Activated naive CD4-positive, alpha-beta T cell treated with anti-CD3 and anti-CD28 coated beads for 36 hours (primary cell): ENCODE measurements around the gene JAG2. TPM values are rescaled to one million over a fixed set of nuclear protein-coding genes. Genes with fewer than 3 reads are reported as not detected.

ENCODE experiments used
- CTCF ChIA-PET: fragments of 350-600 bp; sonication (Branson Sonifier 250); formaldehyde crosslinking; loops from one replicate; lab custom pipeline; 2021; ENCODE audit warnings: antibody characterized with exemption; lab: Charles Lee
- DNase-seq: peaks from one replicate; pipeline ENCODE4 v3.0.0-alpha.2; 2020
- H3K27ac Mint-ChIP-seq: one replicate; pipeline ENCODE4 v1.8.0; 2021; ENCODE audit warnings: mild to moderate bottlenecking, mixed read lengths
- H3K27me3 Mint-ChIP-seq: one replicate; pipeline ENCODE4 v1.8.0; 2021; ENCODE audit warnings: low read depth, mixed read lengths
- H3K36me3 Mint-ChIP-seq: one replicate; pipeline ENCODE4 v1.8.0; 2021; ENCODE audit warnings: low read depth, mixed read lengths
- H3K4me1 Mint-ChIP-seq: one replicate; pipeline ENCODE4 v1.8.0; 2021; ENCODE audit warnings: low read depth, mixed read lengths
- H3K4me3 Mint-ChIP-seq: one replicate; pipeline ENCODE4 v1.8.0; 2021; ENCODE audit warnings: mild to moderate bottlenecking, moderate library complexity, mixed read lengths
- H3K9me3 Mint-ChIP-seq: one replicate; pipeline ENCODE4 v1.8.0; 2021; ENCODE audit warnings: mixed read lengths
- intact Hi-C: fragments of 100-400 bp; cut with micrococcal nuclease; formaldehyde crosslinking; loops from one replicate; pipeline ENCODE4 v1.15.1; 2023
- total RNA-seq, 2 experiments: library from RNA; stranded (reverse); gene quantifications; one replicate each; pipeline ENCODE4 v1.2.3, GENCODE V29; 2021

Gene JAG2
- total RNA-seq, 2 experiments from 2014 or later, result 2.9 to 3.6 TPM

GRCh38 chr14:105157872-105158271 lies 10.7 kb downstream of the JAG2 start:
- H3K36me3 Mint-ChIP-seq, result no peaks in the 10 kb centered on the region
- no peak for DNase-seq
- H3K4me1 Mint-ChIP-seq, result no peaks in the 10 kb centered on the region
- intact Hi-C loops, result no loop called here
- CTCF ChIA-PET, result no interaction called here
- no peak overlapping the region for H3K4me3 Mint-ChIP-seq
- H3K27ac Mint-ChIP-seq, result no peak overlapping the region
- no peaks in the 10 kb centered on the region for H3K27me3 Mint-ChIP-seq
- no peaks in the 10 kb centered on the region for H3K9me3 Mint-ChIP-seq

- intact Hi-C loops, result no loop called here
- Mint-ChIP-seq H3K36me3 (no peaks in the 10 kb centered on the region), H3K4me1 (no peaks in the 10 kb centered on the region), H3K27ac (no peak overlapping the region), H3K9me3 (no peaks in the 10 kb centered on the region), H3K27me3 (no peaks in the 10 kb centered on the region), H3K4me3 (no peak overlapping the region)
- no peak for DNase-seq
- CTCF ChIA-PET, result no interaction called here
Measured at GRCh38 chr14:105156414-105157375, 11.9 kb downstream of the JAG2 start.

DNA sequence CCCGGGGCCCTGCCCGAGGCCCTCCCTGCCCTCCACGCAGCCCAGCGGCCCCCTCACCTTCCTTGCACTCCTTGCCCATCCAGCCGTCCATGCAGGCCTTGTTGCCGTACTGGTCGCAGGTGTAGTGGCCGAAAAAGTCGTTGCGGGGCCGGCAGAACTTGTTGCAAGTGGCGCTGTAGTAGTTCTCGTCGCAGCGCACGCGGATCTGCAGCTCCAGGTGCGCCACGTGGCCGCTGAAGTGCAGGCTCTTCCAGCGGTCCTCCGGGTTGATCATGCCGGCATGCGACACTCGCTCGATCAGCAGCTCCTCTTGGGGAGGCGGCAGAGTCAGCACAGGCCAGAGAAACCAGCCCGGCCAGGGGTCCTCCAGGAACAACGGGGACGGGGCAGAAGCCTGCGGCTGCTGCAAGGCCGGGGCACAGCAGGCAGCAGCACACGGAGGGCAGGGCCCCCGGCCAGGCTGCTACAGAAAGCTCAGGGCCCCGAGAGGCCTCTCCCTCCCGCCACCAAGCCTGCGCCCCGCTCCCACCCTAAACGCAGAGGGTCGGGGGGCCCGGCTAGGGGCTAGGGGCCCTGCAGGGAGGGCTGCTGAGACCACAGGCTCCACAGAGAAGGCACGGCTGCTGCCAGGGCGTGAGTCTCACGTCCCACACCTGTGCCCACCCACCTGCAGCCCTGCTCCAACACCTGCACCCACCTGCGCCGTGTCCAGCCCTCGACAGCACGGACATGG lies 12.7 kb downstream of the JAG2 start:
- intact Hi-C loops, result no loop called here
- CTCF ChIA-PET, result no interaction called here
- H3K4me1 Mint-ChIP-seq, result no peaks in the 10 kb centered on the region

GRCh38 chr14:105155071-105155651 lies 13.4 kb downstream of the JAG2 start:
- DNase-seq, result no peak
- CTCF ChIA-PET, result no interaction called here
- Mint-ChIP-seq H3K4me3 (no peak overlapping the region), H3K9me3 (no peaks in the 10 kb centered on the region), H3K4me1 (no peaks in the 10 kb centered on the region), H3K36me3 (no peaks in the 10 kb centered on the region), H3K27ac (no peak overlapping the region), H3K27me3 (no peaks in the 10 kb centered on the region)
- intact Hi-C loops, result no loop called here

More for the DNA sequence above, 12.7 kb downstream of the JAG2 start:
- no peaks in the 10 kb centered on the region for H3K36me3 Mint-ChIP-seq
- no peaks in the 10 kb centered on the region for H3K27me3 Mint-ChIP-seq
- DNase-seq, result no peak
- H3K9me3 Mint-ChIP-seq, result no peaks in the 10 kb centered on the region
- H3K27ac Mint-ChIP-seq, result no peak overlapping the region
- H3K4me3 Mint-ChIP-seq, result no peak overlapping the region

DNA sequence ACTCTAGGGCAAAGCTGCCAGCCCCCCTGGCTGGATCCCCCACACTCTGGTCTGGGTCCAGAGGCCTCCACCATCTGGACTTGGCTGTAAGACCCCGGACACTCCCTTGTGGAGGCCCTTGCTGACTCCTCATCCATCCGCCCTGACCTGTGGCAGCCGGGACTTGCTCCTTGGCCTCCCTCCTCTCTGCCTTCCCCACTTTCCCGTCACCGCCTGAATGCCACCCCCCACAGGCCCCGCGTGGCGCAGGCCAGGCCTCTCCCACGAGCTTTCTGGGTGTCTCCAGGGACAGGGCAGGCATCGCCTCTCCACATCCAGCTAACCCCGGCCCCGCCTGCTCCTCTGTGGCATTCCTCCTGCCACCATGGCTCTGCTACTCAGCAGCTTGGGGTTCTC lies 14.1 kb downstream of the JAG2 start:
- Mint-ChIP-seq H3K27me3 (no peaks in the 10 kb centered on the region), H3K4me1 (no peaks in the 10 kb centered on the region), H3K4me3 (no peak overlapping the region), H3K9me3 (no peaks in the 10 kb centered on the region), H3K36me3 (no peaks in the 10 kb centered on the region), H3K27ac (no peak overlapping the region)
- CTCF ChIA-PET, result interaction anchor here (0.6 kb wide), 1 partner anchor 304 kb away, joined by 3 read pairs; no protein-coding TSS in a partner anchor
- intact Hi-C loops, result no loop called here
- no peak for DNase-seq

- Mint-ChIP-seq H3K36me3 (no peaks in the 10 kb centered on the region), H3K9me3 (no peaks in the 10 kb centered on the region), H3K27me3 (no peaks in the 10 kb centered on the region), H3K4me3 (no peak overlapping the region), H3K4me1 (no peaks in the 10 kb centered on the region), H3K27ac (no peak overlapping the region)
- no peak for DNase-seq
- CTCF ChIA-PET, result interaction anchor here (0.6 kb wide), 1 partner anchor 304 kb away, joined by 3 read pairs; no protein-coding TSS in a partner anchor
- intact Hi-C loops, result no loop called here
Measured at GRCh38 chr14:105153739-105154475, 14.7 kb downstream of the JAG2 start.

DNA sequence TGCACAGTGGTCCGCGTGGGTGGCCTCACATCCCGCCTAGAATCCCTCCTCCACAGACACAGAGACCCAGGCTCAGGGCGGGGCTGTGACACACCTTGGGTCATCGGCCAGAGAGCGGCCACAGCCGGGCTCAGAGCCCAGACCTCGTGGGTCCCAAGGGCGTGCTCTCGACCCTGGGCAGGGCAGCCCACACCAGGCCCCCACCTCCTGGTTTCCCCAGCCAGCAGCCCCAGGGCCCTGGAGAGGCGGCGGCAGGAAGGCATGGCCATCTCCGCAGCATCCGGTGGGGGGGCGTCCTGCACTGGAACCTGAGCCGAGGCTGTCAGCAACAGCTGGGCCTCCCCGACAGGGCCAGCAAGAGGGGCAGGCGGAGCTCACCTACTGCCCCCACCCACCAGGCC lies 15.2 kb downstream of the JAG2 start:
- Mint-ChIP-seq H3K27ac (no peak overlapping the region), H3K36me3 (no peaks in the 10 kb centered on the region), H3K27me3 (no peaks in the 10 kb centered on the region), H3K4me1 (no peaks in the 10 kb centered on the region), H3K9me3 (no peaks in the 10 kb centered on the region), H3K4me3 (no peak overlapping the region)
- CTCF ChIA-PET, result no interaction called here
- intact Hi-C loops, result no loop called here
- no peak for DNase-seq

DNA sequence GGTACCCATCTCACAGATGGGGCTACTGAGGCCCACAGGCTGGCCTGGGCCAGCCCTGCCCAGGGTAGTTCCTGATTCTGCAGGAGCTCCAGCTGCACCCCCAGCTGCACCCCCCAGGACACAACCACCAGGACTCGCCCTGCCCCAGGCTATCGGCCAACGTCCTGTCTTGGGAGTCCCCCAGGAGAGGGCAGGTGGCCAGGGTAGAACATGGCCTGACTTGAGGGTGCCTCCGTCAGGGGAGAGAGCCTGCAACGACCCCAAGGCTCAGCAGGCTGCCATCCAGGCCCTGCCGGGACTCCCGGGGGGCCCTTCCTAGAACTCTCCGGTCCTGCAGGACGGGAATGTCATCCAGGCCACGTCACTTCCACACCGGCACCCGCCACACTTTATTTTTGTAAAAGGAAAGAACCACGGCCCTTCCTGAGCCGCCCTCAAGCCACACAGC lies 15.8 kb downstream of the JAG2 start:
- Mint-ChIP-seq H3K27ac (no peak overlapping the region), H3K4me1 (no peaks in the 10 kb centered on the region), H3K4me3 (no peak overlapping the region), H3K27me3 (no peaks in the 10 kb centered on the region), H3K9me3 (no peaks in the 10 kb centered on the region), H3K36me3 (no peaks in the 10 kb centered on the region)
- DNase-seq, result no peak
- CTCF ChIA-PET, result no interaction called here
- intact Hi-C loops, result no loop called here

DNA sequence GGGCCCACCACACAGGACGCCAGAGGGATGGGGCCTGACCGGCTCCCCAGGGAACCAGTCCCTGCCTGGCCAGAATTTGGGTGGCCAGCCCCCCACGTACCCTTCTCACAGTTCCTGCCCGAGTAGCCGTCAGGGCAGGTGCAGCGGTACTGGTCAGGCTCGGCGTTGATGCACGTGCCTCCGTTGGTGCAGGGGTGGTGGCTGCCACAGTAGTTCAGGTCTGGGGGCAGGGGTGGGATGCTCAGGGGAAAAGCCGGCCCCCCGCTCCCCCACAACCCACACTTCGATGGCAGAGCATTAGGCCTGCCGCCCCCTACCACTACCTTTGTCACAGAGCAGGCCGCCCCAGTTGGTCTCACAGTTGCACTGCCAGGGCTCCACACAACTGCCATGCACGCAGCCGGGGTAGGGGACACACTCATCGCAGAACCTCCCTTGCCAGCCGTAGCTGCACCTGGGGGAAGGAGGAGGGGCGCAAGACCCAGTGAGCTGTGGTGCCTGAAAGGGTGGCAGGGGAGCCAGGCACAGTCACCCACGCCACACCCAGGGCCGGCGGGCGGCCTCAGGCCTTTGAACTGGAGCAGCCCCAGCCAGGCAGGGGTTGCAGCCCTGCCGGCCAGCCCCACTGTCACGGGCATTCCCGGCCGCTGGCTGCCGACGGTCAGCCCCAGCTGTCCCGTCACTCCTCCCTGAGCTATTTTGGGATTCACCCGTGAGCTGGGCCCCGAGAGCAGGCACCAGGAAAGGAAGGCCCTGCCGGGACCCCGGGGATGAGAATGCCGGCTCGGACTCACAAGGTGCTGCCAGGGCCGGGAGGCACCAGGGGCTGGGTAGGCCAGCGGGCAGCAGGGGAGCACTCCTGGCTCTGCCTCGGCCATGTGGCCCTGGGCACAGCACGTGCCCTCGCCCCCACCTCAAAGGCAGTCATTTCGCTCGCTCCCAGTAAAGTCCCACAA lies 16.5 kb downstream of the JAG2 start:
- H3K36me3 Mint-ChIP-seq, result no peaks in the 10 kb centered on the region
- CTCF ChIA-PET, result no interaction called here
- H3K4me3 Mint-ChIP-seq, result no peak overlapping the region
- H3K27me3 Mint-ChIP-seq, result no peaks in the 10 kb centered on the region
- no peak overlapping the region for H3K27ac Mint-ChIP-seq
- H3K9me3 Mint-ChIP-seq, result no peaks in the 10 kb centered on the region
- intact Hi-C loops, result no loop called here
- no peak for DNase-seq
- H3K4me1 Mint-ChIP-seq, result no peaks in the 10 kb centered on the region

GRCh38 chr14:105151084-105151837 lies 17.3 kb downstream of the JAG2 start:
- CTCF ChIA-PET, result no interaction called here
- no peak overlapping the region for H3K27ac Mint-ChIP-seq
- DNase-seq, result no peak
- no peak overlapping the region for H3K4me3 Mint-ChIP-seq
- H3K9me3 Mint-ChIP-seq, result no peaks in the 10 kb centered on the region
- intact Hi-C loops, result no loop called here
- no peaks in the 10 kb centered on the region for H3K27me3 Mint-ChIP-seq
- no peaks in the 10 kb centered on the region for H3K4me1 Mint-ChIP-seq
- no peaks in the 10 kb centered on the region for H3K36me3 Mint-ChIP-seq
